OCI-LY3 (cell line): ENCODE data around the gene MYT1.

Source experiments
- H2AFZ ChIP-seq: fragments of 200-600, 300-600 bp; shearing (Covaris generic); 2 replicates; pipeline ENCODE4 v1.6.0; 2014; ENCODE audit warnings: antibody characterized with exemption, low read depth, low read length
- H3K27ac ChIP-seq: fragments of 200-600, 300-600 bp; sonication (generic); 2 replicates; pipeline ENCODE4 v1.5.1; 2014; ENCODE audit warnings: mild to moderate bottlenecking, low read length, moderate library complexity, mixed read lengths
- H3K27me3 ChIP-seq: fragments of 200-600, 300-600 bp; sonication (generic); 2 replicates; pipeline ENCODE4 v1.6.1; 2014; ENCODE audit warnings: low read depth, low read length, mixed read lengths
- H3K36me3 ChIP-seq: fragments of 200-600, 300-600 bp; sonication (generic); replicated peaks from 2 replicates; pipeline ENCODE3; 2014; ENCODE audit warnings: low read depth, low read length, mixed read lengths
- H3K4me1 ChIP-seq: fragments of 300-600, 200-600 bp; sonication (generic); 2 replicates; pipeline ENCODE4 v1.6.1; 2014; ENCODE audit warnings: low read length, mixed read lengths
- H3K4me2 ChIP-seq: fragments of 200-600, 300-600 bp; sonication (generic); 2 replicates; pipeline ENCODE4 v1.6.1; 2014; ENCODE audit warnings: low read length, mixed read lengths
- H3K4me3 ChIP-seq: fragments of 300-600, 200-600 bp; sonication (generic); 2 replicates; pipeline ENCODE4 v1.5.1; 2014; ENCODE audit warnings: antibody characterized with exemption, mild to moderate bottlenecking, low read length, moderate library complexity
- H3K79me2 ChIP-seq: fragments of 300-600, 200-600 bp; shearing (Covaris generic); 2 replicates; pipeline ENCODE4 v1.6.1; 2014; ENCODE audit warnings: mild to moderate bottlenecking, low read length, mixed read lengths
- H3K9ac ChIP-seq: fragments of 300-600, 200-600 bp; shearing (Covaris generic); 2 replicates; pipeline ENCODE4 v1.6.0; 2014; ENCODE audit warnings: mild to moderate bottlenecking, low read length, moderate library complexity
- H3K9me3 ChIP-seq: fragments of 200-600, 300-600 bp; shearing (Covaris generic); 2 replicates; pipeline ENCODE4 v1.6.1; 2014; ENCODE audit warnings: low read length, mixed read lengths; ENCODE audit not compliant: insufficient read depth
- H4K20me1 ChIP-seq: fragments of 200-600, 300-600 bp; sonication (generic); 2 replicates; pipeline ENCODE4 v1.6.1; 2016; ENCODE audit warnings: low read length, mixed read lengths; ENCODE audit not compliant: insufficient read depth
- EZH2phosphoT487 ChIP-seq: fragments of 200-600 bp; shearing (Covaris generic); IDR thresholded peaks from 2 replicates; pipeline ENCODE4 v1.6.1; 2018; ENCODE audit warnings: antibody characterized with exemption, mixed run types, low read depth
- TF ChIP-seq, protein P1 (sequence below): fragments of 200-600, 300-600 bp; sonication (generic); IDR thresholded peaks from 2 replicates; pipeline ENCODE4 v1.5.1; 2014; ENCODE audit warnings: antibody characterized with exemption, low read length, low read depth

MYT1 gene

GRCh38 chr20:64222851-64223525, 58.7 kb downstream of the MYT1 start:
- peak overlapping the region; percentile 76 for H3K4me2 ChIP-seq
- H3K27ac ChIP-seq = no peak overlapping the region
- H3K4me3 ChIP-seq = no peak overlapping the region
- H3K9ac ChIP-seq = no peak overlapping the region
- H3K9me3 ChIP-seq = no peaks in the 10 kb centered on the region
- H4K20me1 ChIP-seq = no peaks in the 10 kb centered on the region
- H2AFZ ChIP-seq = no peak overlapping the region
- no peaks in the 10 kb centered on the region for H3K79me2 ChIP-seq
- peaks cover 11% of the 10 kb centered on the region for H3K4me1 ChIP-seq
- no peaks in the 10 kb centered on the region for H3K36me3 ChIP-seq
- TF ChIP-seq, protein P1, sequence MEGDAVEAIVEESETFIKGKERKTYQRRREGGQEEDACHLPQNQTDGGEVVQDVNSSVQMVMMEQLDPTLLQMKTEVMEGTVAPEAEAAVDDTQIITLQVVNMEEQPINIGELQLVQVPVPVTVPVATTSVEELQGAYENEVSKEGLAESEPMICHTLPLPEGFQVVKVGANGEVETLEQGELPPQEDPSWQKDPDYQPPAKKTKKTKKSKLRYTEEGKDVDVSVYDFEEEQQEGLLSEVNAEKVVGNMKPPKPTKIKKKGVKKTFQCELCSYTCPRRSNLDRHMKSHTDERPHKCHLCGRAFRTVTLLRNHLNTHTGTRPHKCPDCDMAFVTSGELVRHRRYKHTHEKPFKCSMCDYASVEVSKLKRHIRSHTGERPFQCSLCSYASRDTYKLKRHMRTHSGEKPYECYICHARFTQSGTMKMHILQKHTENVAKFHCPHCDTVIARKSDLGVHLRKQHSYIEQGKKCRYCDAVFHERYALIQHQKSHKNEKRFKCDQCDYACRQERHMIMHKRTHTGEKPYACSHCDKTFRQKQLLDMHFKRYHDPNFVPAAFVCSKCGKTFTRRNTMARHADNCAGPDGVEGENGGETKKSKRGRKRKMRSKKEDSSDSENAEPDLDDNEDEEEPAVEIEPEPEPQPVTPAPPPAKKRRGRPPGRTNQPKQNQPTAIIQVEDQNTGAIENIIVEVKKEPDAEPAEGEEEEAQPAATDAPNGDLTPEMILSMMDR = no peak
- no peak for TF ChIP-seq EZH2phosphoT487
- H3K27me3 ChIP-seq = peaks cover 21% of the 10 kb centered on the region

- H4K20me1 ChIP-seq = no peaks in the 10 kb centered on the region
Measured at GRCh38 chr20:64223526-64224067, 59.3 kb downstream of the MYT1 start.

GRCh38 chr20:64224351-64225170, 60.3 kb downstream of the MYT1 start:
- Histone ChIP-seq H3K4me3 (no peak overlapping the region), H3K4me2 (no peak overlapping the region), H3K27ac (no peak overlapping the region), H3K79me2 (no peaks in the 10 kb centered on the region), H3K9me3 (no peaks in the 10 kb centered on the region), H3K9ac (no peak overlapping the region), H4K20me1 (no peaks in the 10 kb centered on the region), H3K4me1 (peaks cover 11% of the 10 kb centered on the region), H3K36me3 (no peaks in the 10 kb centered on the region), H3K27me3 (peaks cover 28% of the 10 kb centered on the region), H2AFZ (no peak overlapping the region)
- no peak for TF ChIP-seq EZH2phosphoT487
- TF ChIP-seq, protein P1 = no peak

More at GRCh38 chr20:64223526-64224067, 59.3 kb downstream of the MYT1 start:
- no peak for TF ChIP-seq EZH2phosphoT487
- TF ChIP-seq, protein P1 = peak; percentile 56
- no peak overlapping the region for H3K27ac ChIP-seq
- peak overlapping the region; percentile 76 for H3K4me2 ChIP-seq
- H3K4me1 ChIP-seq = peaks cover 11% of the 10 kb centered on the region
- no peaks in the 10 kb centered on the region for H3K36me3 ChIP-seq
- H3K79me2 ChIP-seq = no peaks in the 10 kb centered on the region
- peak overlapping the region; percentile 32; the same call in 1 of the 2 replicates for H3K9ac ChIP-seq
- H3K27me3 ChIP-seq = peaks cover 27% of the 10 kb centered on the region
- no peaks in the 10 kb centered on the region for H3K9me3 ChIP-seq
- H2AFZ ChIP-seq = peak overlapping the region; percentile 78; the same call in 1 of the 2 replicates
- H3K4me3 ChIP-seq = peak overlapping the region; percentile 60

DNA sequence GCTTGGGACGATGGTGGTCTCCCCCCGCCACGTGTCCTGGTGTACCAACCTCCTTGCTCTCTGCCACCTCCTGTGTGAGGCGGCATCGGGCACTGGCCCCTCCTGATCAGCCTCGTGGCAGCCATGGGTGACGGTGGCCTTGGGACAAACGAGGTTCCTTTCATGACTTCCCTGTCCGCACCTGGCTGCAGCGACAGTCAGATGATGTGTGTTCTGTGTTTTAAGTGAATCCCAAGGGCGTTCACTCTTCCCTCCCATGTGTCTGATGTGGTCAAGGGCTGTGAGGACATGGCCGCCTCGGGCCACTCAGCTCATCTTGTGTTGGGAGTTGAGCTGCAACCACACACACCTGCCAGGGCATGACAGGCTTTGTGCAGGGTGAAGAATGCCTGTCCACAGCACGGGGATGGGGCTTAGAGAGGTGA, 60.9 kb downstream of the MYT1 start:
- Histone ChIP-seq H3K9ac (no peak overlapping the region), H3K27ac (no peak overlapping the region), H3K79me2 (no peaks in the 10 kb centered on the region), H3K4me1 (peaks cover 11% of the 10 kb centered on the region), H3K4me2 (no peak overlapping the region), H2AFZ (no peak overlapping the region), H4K20me1 (no peaks in the 10 kb centered on the region), H3K36me3 (no peaks in the 10 kb centered on the region), H3K27me3 (peaks cover 32% of the 10 kb centered on the region), H3K4me3 (no peak overlapping the region), H3K9me3 (no peaks in the 10 kb centered on the region)
- TF ChIP-seq, protein P1 = no peak
- no peak for TF ChIP-seq EZH2phosphoT487
